ENCODE data around the gene DGKI.

DNA sequence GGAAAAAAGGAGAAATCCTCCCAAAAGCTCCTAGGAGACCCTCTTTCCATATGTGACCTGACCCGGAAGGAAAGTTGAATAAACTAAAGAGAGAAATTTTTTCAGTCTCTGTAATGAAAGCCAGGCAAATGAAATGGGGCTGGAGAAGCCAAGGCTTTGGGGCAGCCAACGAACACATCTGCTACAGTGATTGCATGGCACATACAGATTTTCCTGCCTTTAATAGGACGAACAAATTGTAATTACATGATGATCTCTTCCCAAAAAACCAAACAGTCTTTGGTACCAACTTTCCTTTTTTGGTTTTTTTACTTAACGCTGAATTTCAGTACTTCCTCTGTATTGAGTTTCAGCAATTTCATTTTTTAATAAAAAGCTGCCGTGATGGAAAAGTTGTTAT, 479.8 kb downstream of the DGKI start:
- no peak for TF ChIP-seq CTCF (conservative IDR thresholded peaks at IDR 0.05; ENCODE audit: low read depth, low read length)
- TF ChIP-seq EZH2 (IDR thresholded peaks at IDR 0.05; ENCODE audit: borderline replicate concordance, low read depth, low read length, poor library complexity, severe bottlenecking): no peak
